Breast epithelium (tissue), 4 donors: ENCODE measurements around the gene COMMD6. TPM values are rescaled to one million over a fixed set of nuclear protein-coding genes. Genes with fewer than 3 reads are reported as not detected.

Experiments used
- DNase-seq, 2 donors: peaks; one replicate each; pipeline ENCODE4 v3.0.0-alpha.2; 2019; ENCODE audit warnings: low spot score in 2 of 2
- H3K27ac ChIP-seq, 2 donors: fragments of 200-600 bp; sonication (generic) in 1 of 2; one replicate each; pipeline ENCODE4 v1.5.1; 2016 to 2019; ENCODE audit warnings: mild to moderate bottlenecking in 1 of 2
- H3K27me3 ChIP-seq, 2 donors: fragments of 200-600 bp; sonication (generic) in 1 of 2; one replicate each; pipeline versions ENCODE4 v1.5.1 to v1.6.0; 2017 to 2019; ENCODE audit warnings: control low read depth in 1 of 2, mild to moderate bottlenecking in 1 of 2
- H3K36me3 ChIP-seq: fragments of 200-600 bp; one replicate; pipeline ENCODE4 v1.5.1; 2019
- H3K4me1 ChIP-seq, 2 donors: fragments of 200-600 bp; sonication (generic); one replicate each; pipeline ENCODE4 v1.5.1; 2016 to 2019; ENCODE audit warnings: control low read depth in 1 of 2
- H3K4me3 ChIP-seq, 3 donors: fragments of 200-600 bp; sonication (generic); 1 replicate in 2 of 3; 2 replicates in 1 of 3; pipeline ENCODE4 v1.5.1; 2016 to 2019; ENCODE audit warnings: mild to moderate bottlenecking in 3 of 3, moderate library complexity in 2 of 3
- H3K9me3 ChIP-seq, 2 donors: fragments of 200-600 bp; sonication (generic) in 1 of 2; one replicate each; pipeline ENCODE4 v1.5.1; 2016 to 2019; ENCODE audit warnings: control low read depth in 1 of 2
- CTCF ChIP-seq, 3 donors: fragments of 450-650 bp; IDR thresholded peaks; one replicate each; pipeline ENCODE4 v1.5.1; 2016 to 2017; ENCODE audit warnings: antibody characterized with exemption in 3 of 3, mild to moderate bottlenecking in 3 of 3, moderate library complexity in 3 of 3
- POLR2A ChIP-seq: fragments of 450-650 bp; IDR thresholded peaks from one replicate; pipeline ENCODE4 v1.6.1; 2016; ENCODE audit warnings: antibody characterized with exemption, mild to moderate bottlenecking, moderate library complexity
- POLR2AphosphoS5 ChIP-seq, 3 donors: sonication (generic); formaldehyde crosslinking; IDR thresholded peaks; one replicate each; pipeline ENCODE4 v1.6.1; 2017; ENCODE audit warnings: antibody characterized with exemption in 3 of 3
- intact Hi-C: fragments of 100-400 bp; cut with DNase I; formaldehyde crosslinking; loops from one replicate; pipeline ENCODE4 v1.15.1; 2023; ENCODE audit warnings: low total_unique reads
- total RNA-seq, 3 donors: library from RNA; depleted of rRNA; stranded (reverse); fragments of >200 nt; gene quantifications; one replicate each; pipeline ENCODE4 v1.1.0, GENCODE V29; 2016

The COMMD6 gene
- total RNA-seq, 3 donors from 2014 or later = 43.6 to 93.2 (median 47.7) TPM

GRCh38 chr13:75495938-75496337 is 41.7 kb downstream of the COMMD6 start:
- intact Hi-C loops = no loop called here
- H3K27ac ChIP-seq = no peak overlapping the region
- H3K27me3 ChIP-seq = no peaks in the 10 kb centered on the region

GRCh38 chr13:75494491-75494890 is 43.1 kb downstream of the COMMD6 start:
- no peaks in the 10 kb centered on the region for H3K36me3 ChIP-seq
- H3K4me3 ChIP-seq = no peak overlapping the region
- intact Hi-C loops = no loop called here
- no peaks in the 10 kb centered on the region for H3K27me3 ChIP-seq
- TF ChIP-seq POLR2A (no peak), CTCF (IDR thresholded peaks at IDR 0.05) (no peak)
- H3K27ac ChIP-seq = no peak overlapping the region
- H3K9me3 ChIP-seq = no peaks in the 10 kb centered on the region
- no peaks in the 10 kb centered on the region for H3K4me1 ChIP-seq
- no peak for DNase-seq

More at GRCh38 chr13:75495938-75496337, 41.7 kb downstream of the COMMD6 start:
- no peaks in the 10 kb centered on the region for H3K4me1 ChIP-seq
- DNase-seq = no peak
- H3K36me3 ChIP-seq = no peaks in the 10 kb centered on the region
- H3K4me3 ChIP-seq = no peak overlapping the region
- TF ChIP-seq CTCF (IDR thresholded peaks at IDR 0.05) (no peak), POLR2A (no peak), POLR2AphosphoS5 (IDR thresholded peaks at IDR 0.05) (no peak)
- no peaks in the 10 kb centered on the region for H3K9me3 ChIP-seq

- no peak for TF ChIP-seq CTCF (IDR thresholded peaks at IDR 0.05)
- no peak for TF ChIP-seq POLR2A
- TF ChIP-seq POLR2AphosphoS5 (IDR thresholded peaks at IDR 0.05) = no peak
- Histone ChIP-seq H3K27ac (no peak overlapping the region), H3K36me3 (no peaks in the 10 kb centered on the region), H3K4me1 (no peaks in the 10 kb centered on the region), H3K9me3 (no peaks in the 10 kb centered on the region), H3K4me3 (no peak overlapping the region), H3K27me3 (no peaks in the 10 kb centered on the region)
- DNase-seq = no peak
- intact Hi-C loops = no loop called here
These were observed 44.5 kb downstream of the COMMD6 start for GRCh38 chr13:75493156-75493555.

- H3K4me3 ChIP-seq = no peak overlapping the region
- intact Hi-C loops = no loop called here
- H3K27ac ChIP-seq = no peak overlapping the region
- no peaks in the 10 kb centered on the region for H3K4me1 ChIP-seq
- H3K9me3 ChIP-seq = no peaks in the 10 kb centered on the region
- TF ChIP-seq POLR2AphosphoS5 (IDR thresholded peaks at IDR 0.05) = no peak
- no peak for TF ChIP-seq CTCF (IDR thresholded peaks at IDR 0.05)
- no peak for TF ChIP-seq POLR2A
- no peak for DNase-seq
- no peaks in the 10 kb centered on the region for H3K27me3 ChIP-seq
- no peaks in the 10 kb centered on the region for H3K36me3 ChIP-seq
These were observed 45.3 kb downstream of the COMMD6 start for GRCh38 chr13:75492389-75492788.

GRCh38 chr13:75491376-75491775 is 46.3 kb downstream of the COMMD6 start:
- intact Hi-C loops = no loop called here

More at GRCh38 chr13:75491376-75491775, 46.3 kb downstream of the COMMD6 start:
- H3K4me1 ChIP-seq = no peaks in the 10 kb centered on the region
- H3K9me3 ChIP-seq = no peaks in the 10 kb centered on the region
- TF ChIP-seq CTCF (IDR thresholded peaks at IDR 0.05) = no peak
- no peak for TF ChIP-seq POLR2AphosphoS5 (IDR thresholded peaks at IDR 0.05)
- TF ChIP-seq POLR2A = no peak
- no peaks in the 10 kb centered on the region for H3K27me3 ChIP-seq
- no peaks in the 10 kb centered on the region for H3K36me3 ChIP-seq
- no peak overlapping the region for H3K4me3 ChIP-seq
- no peak for DNase-seq
- H3K27ac ChIP-seq = no peak overlapping the region
